ENCODE measurements around the gene SPATA16. TPM values are rescaled to one million over a fixed set of nuclear protein-coding genes. Genes with fewer than 3 reads are reported as not detected.

The SPATA16 gene
- total and polyA plus RNA-seq, 2 experiments from 2014 or later = not detected

DNA sequence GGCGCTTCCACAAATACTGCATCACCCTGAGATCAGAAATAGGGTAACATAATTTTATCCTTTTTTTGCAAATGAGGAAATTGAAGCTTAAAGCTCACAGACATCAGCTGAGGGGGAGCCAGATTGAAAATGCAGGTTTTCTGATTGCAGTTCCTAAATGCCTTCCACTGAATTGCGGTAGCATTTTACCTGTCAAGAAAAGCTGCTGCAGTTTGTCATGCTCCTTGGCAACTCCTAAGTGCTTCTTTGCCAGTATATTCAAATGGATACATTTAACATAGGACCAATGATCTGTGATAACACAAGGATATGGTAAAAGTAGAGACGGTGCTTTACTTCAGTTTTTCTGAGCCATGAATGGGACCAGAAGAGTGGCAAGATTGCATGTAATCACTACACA lies 50.5 kb downstream of the SPATA16 start:
- Histone ChIP-seq H3K4me1 (ENCODE audit: insufficient read depth) (no peaks in the 10 kb centered on the region), H3K27me3 (no peaks in the 10 kb centered on the region), H3K27ac (no peak overlapping the region), H2AFZ (no peak overlapping the region), H4K20me1 (ENCODE audit: insufficient read depth, poor library complexity, severe bottlenecking) (no peaks in the 10 kb centered on the region), H3K79me2 (no peaks in the 10 kb centered on the region), H3K4me3 (no peak overlapping the region), H3K9me2 (replicated peaks; ENCODE audit: insufficient read depth) (no peaks in the 10 kb centered on the region), H3K4me2 (no peak overlapping the region), H3K9me3 (ENCODE audit: low read depth) (no peaks in the 10 kb centered on the region), H3K36me3 (replicated peaks; ENCODE audit: insufficient read depth, low read depth) (no peaks in the 10 kb centered on the region)
- no peak for TF ChIP-seq EZH2phosphoT487 (IDR thresholded peaks at IDR 0.05; ENCODE audit: low read depth, severe bottlenecking, unreplicated experiment)
- TF ChIP-seq, protein P1, sequence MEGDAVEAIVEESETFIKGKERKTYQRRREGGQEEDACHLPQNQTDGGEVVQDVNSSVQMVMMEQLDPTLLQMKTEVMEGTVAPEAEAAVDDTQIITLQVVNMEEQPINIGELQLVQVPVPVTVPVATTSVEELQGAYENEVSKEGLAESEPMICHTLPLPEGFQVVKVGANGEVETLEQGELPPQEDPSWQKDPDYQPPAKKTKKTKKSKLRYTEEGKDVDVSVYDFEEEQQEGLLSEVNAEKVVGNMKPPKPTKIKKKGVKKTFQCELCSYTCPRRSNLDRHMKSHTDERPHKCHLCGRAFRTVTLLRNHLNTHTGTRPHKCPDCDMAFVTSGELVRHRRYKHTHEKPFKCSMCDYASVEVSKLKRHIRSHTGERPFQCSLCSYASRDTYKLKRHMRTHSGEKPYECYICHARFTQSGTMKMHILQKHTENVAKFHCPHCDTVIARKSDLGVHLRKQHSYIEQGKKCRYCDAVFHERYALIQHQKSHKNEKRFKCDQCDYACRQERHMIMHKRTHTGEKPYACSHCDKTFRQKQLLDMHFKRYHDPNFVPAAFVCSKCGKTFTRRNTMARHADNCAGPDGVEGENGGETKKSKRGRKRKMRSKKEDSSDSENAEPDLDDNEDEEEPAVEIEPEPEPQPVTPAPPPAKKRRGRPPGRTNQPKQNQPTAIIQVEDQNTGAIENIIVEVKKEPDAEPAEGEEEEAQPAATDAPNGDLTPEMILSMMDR (IDR thresholded peaks at IDR 0.05; ENCODE audit: poor library complexity) = no peak
- TF ChIP-seq EZH2 (IDR thresholded peaks at IDR 0.05; ENCODE audit: borderline replicate concordance) = no peak
- 75% methylated on average over 3 of the region's 3 CpGs for WGBS (ENCODE audit: low lambda C conversion rate, missing lambda C conversion rate)
- no peak for DNase-seq (ENCODE audit: low spot score)

DNA sequence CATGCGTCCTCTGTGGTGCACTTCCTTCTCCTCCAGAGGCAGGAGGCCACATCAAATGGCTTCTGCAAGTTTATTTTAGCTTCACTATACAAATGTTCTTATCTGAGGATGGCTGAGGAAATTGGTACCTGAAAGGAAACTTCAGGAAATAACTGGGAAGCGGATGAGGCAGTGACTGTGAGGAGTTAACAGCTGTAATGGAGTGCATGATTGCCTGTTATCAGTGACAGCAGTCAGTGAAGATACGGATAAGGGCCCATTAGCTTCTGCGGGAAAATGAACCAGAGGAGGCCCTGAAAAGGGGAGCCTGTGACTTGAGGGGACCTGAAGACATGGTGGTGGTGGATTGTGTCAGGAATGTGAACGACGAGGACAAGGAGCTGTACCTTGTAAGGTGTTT lies 51.8 kb downstream of the SPATA16 start:
- no peaks in the 10 kb centered on the region for H3K9me2 ChIP-seq (replicated peaks; ENCODE audit: insufficient read depth)
- H3K4me3 ChIP-seq = no peak overlapping the region
- H3K27ac ChIP-seq = no peak overlapping the region
- H3K9me3 ChIP-seq (ENCODE audit: low read depth) = no peaks in the 10 kb centered on the region
- DNase-seq (ENCODE audit: low spot score) = no peak
- no peaks in the 10 kb centered on the region for H3K27me3 ChIP-seq
- no peaks in the 10 kb centered on the region for H3K79me2 ChIP-seq
- H3K4me1 ChIP-seq (ENCODE audit: insufficient read depth) = no peaks in the 10 kb centered on the region
- no peak overlapping the region for H3K4me2 ChIP-seq
- WGBS (ENCODE audit: low lambda C conversion rate, missing lambda C conversion rate) = 38% methylated on average over 6 of the region's 6 CpGs
- no peak overlapping the region for H2AFZ ChIP-seq
- no peaks in the 10 kb centered on the region for H4K20me1 ChIP-seq (ENCODE audit: insufficient read depth, poor library complexity, severe bottlenecking)
- no peaks in the 10 kb centered on the region for H3K36me3 ChIP-seq (replicated peaks; ENCODE audit: insufficient read depth, low read depth)
- TF ChIP-seq, protein P1 (IDR thresholded peaks at IDR 0.05; ENCODE audit: poor library complexity) = no peak
- TF ChIP-seq EZH2 (IDR thresholded peaks at IDR 0.05; ENCODE audit: borderline replicate concordance) = no peak

DNA sequence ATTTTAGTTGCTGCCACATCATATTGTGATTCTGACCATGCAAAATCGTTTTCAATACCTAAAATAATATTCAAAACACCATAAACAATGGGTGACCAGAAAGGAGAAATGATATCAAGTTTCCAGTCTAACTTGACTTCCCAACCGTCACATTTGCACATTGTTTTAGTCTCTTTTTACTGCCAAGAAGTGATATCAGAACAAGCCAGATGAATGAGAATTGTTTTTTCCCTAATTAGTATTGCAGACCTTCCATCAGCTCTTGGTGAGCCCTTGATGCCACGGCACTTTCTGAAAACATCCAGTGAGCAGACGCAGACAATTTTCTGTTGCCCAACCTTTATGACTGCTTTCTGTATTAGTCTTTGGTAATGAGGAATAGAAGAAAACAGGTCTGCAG lies 62.5 kb downstream of the SPATA16 start:
- Histone ChIP-seq H3K9me3 (ENCODE audit: low read depth) (no peaks in the 10 kb centered on the region), H3K4me1 (ENCODE audit: insufficient read depth) (no peaks in the 10 kb centered on the region), H3K79me2 (no peaks in the 10 kb centered on the region), H2AFZ (no peak overlapping the region), H3K4me2 (no peak overlapping the region), H3K4me3 (no peak overlapping the region), H4K20me1 (ENCODE audit: insufficient read depth, poor library complexity, severe bottlenecking) (no peaks in the 10 kb centered on the region), H3K27me3 (no peaks in the 10 kb centered on the region), H3K36me3 (replicated peaks; ENCODE audit: insufficient read depth, low read depth) (no peaks in the 10 kb centered on the region), H3K9me2 (replicated peaks; ENCODE audit: insufficient read depth) (no peaks in the 10 kb centered on the region), H3K27ac (no peak overlapping the region)
- WGBS (ENCODE audit: low lambda C conversion rate, missing lambda C conversion rate) = 76% methylated on average over 4 of the region's 4 CpGs
- TF ChIP-seq, protein P1 (IDR thresholded peaks at IDR 0.05; ENCODE audit: poor library complexity) = no peak
- TF ChIP-seq EZH2 (IDR thresholded peaks at IDR 0.05; ENCODE audit: borderline replicate concordance) = no peak
- no peak for DNase-seq (ENCODE audit: low spot score)
